SK-N-MC (cell line): ENCODE results near the gene AFF3.

Experiments used
- EZH2 ChIP-seq: fragments of 200-600 bp; sonication (generic); IDR thresholded peaks from one replicate; pipeline ENCODE4 v1.6.1; 2017; ENCODE audit warnings: antibody characterized with exemption
- POLR2AphosphoS5 ChIP-seq: IDR thresholded peaks from 2 replicates; pipeline ENCODE4 v1.6.1; 2012; ENCODE audit warnings: mild to moderate bottlenecking, low read depth, low read length, borderline replicate concordance

DNA sequence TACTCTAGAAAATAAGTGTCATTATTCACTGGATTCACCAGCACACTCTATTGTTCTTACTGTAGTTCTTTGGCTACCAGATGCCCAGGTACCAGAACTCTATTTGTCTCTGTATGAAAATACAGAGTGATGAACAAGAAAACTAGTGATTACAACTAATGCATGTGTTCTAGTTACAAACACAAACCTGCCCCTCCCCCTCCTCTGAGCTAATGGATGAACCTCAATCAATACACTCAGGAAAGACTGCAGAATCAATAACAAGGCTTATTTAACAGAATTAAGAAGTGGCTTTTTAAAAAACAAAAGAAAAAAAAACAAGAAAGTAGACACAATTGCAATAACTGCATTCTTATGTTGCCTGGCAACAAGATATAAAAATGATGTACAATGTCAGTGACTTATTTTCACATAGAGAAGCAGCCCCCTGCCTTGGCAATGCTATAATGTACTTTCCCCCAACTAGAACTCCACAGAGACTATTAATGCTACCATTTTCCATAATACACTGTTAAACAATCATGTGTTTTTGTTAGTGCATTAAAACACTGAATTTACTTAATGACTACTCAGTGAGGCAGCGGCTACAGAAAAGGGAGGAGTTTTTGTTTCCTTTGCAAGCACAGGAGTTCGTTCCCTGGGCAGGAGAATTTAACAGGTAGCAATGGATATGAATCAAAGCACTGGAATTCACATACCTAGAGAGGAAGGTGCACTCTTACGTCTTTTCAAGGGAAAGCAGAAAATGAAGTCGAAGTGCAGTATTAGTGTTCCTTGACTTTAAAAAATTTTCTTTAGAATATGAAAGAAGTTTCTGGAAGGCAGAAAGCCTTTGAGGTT, 333.8 kb downstream of the AFF3 start:
- no peak for TF ChIP-seq EZH2
- TF ChIP-seq POLR2AphosphoS5, result no peak
